ENCODE measurements around the gene ARMC9.
"Not testable (repeated sequence)": the region's sequence is repeated elsewhere in the genome, so short reads cannot be mapped to it uniquely, and the experiment has no call there.

The ARMC9 gene

GRCh38 chr2:231360881-231361371, 162.5 kb downstream of the ARMC9 start:
- no peak for DNase-seq (ENCODE audit: low read depth, low spot score)

GRCh38 chr2:231361701-231362554, 163.5 kb downstream of the ARMC9 start:
- DNase-seq (ENCODE audit: low read depth, low spot score): no peak

GRCh38 chr2:231362555-231363184, 164.2 kb downstream of the ARMC9 start:
- DNase-seq (ENCODE audit: low read depth, low spot score): no peak

GRCh38 chr2:231364061-231364460, 165.6 kb downstream of the ARMC9 start:
- DNase-seq (ENCODE audit: low read depth, low spot score): no peak

- peak; percentile 68 for DNase-seq (ENCODE audit: low read depth, low spot score)
Observed at GRCh38 chr2:231364961-231365810, 166.8 kb downstream of the ARMC9 start.

- DNase-seq (ENCODE audit: low read depth, low spot score): no peak
Observed at GRCh38 chr2:231367178-231367577, 168.7 kb downstream of the ARMC9 start.

- no peak for DNase-seq (ENCODE audit: low read depth, low spot score)
Observed at GRCh38 chr2:231369580-231370428, 171.4 kb downstream of the ARMC9 start.

- DNase-seq (ENCODE audit: low read depth, low spot score): no peak
Observed at GRCh38 chr2:231370429-231370748, 172.0 kb downstream of the ARMC9 start.

GRCh38 chr2:231370749-231371429, 172.5 kb downstream of the ARMC9 start:
- no peak for DNase-seq (ENCODE audit: low read depth, low spot score)

- DNase-seq (ENCODE audit: low read depth, low spot score): no peak
Observed at GRCh38 chr2:231371430-231372054, 173.1 kb downstream of the ARMC9 start.

- DNase-seq (ENCODE audit: low read depth, low spot score): no peak
Observed at GRCh38 chr2:231372326-231372725, 173.9 kb downstream of the ARMC9 start.

- no peak for DNase-seq (ENCODE audit: low read depth, low spot score)
Observed at GRCh38 chr2:231373184-231373583, 174.8 kb downstream of the ARMC9 start.

GRCh38 chr2:231373786-231374349, 175.4 kb downstream of the ARMC9 start:
- DNase-seq (ENCODE audit: low read depth, low spot score): no peak

- DNase-seq (ENCODE audit: low read depth, low spot score): no peak
Observed at GRCh38 chr2:231374771-231375170, 176.3 kb downstream of the ARMC9 start.

GRCh38 chr2:231375994-231376615, 177.7 kb downstream of the ARMC9 start:
- DNase-seq (ENCODE audit: low read depth, low spot score): not testable (repeated sequence)

- no peak for DNase-seq (ENCODE audit: low read depth, low spot score)
Observed at GRCh38 chr2:231376857-231377256, 178.4 kb downstream of the ARMC9 start.

- DNase-seq (ENCODE audit: low read depth, low spot score): no peak
Observed at GRCh38 chr2:231378026-231378722, 179.7 kb downstream of the ARMC9 start.
